Erythroblast (primary cell): ENCODE results near the gene ARHGAP6.

Experiments used
- GATA1 ChIP-seq: IDR thresholded peaks from 2 replicates; pipeline ENCODE4 v1.6.1; 2011; ENCODE audit warnings: low read depth, mild to moderate bottlenecking, control low read depth, low read length, moderate library complexity
- POLR2A ChIP-seq: IDR thresholded peaks from 2 replicates; pipeline ENCODE4 v1.6.1; 2011; ENCODE audit warnings: mild to moderate bottlenecking, low read length

- TF ChIP-seq POLR2A (no peak), GATA1 (no peak)
Observed at GRCh38 chrX:11366998-11367595, 298.6 kb downstream of the ARHGAP6 start.
